Measurements from ENCODE around the gene PTGER1. TPM values are rescaled to one million over a fixed set of nuclear protein-coding genes. Genes with fewer than 3 reads are reported as not detected.
A peak's percentile ranks its signal among the peaks of the same experiment; 100 is the strongest.
"Not testable (repeated sequence)": the region's sequence is repeated elsewhere in the genome, so short reads cannot be mapped to it uniquely, and the experiment has no call there.

PTGER1 gene
- total and polyA plus RNA-seq, 2 donors (not counting 1 experiment from before 2014, with no cell fraction given), result 2.3 to 9.7 TPM

DNA sequence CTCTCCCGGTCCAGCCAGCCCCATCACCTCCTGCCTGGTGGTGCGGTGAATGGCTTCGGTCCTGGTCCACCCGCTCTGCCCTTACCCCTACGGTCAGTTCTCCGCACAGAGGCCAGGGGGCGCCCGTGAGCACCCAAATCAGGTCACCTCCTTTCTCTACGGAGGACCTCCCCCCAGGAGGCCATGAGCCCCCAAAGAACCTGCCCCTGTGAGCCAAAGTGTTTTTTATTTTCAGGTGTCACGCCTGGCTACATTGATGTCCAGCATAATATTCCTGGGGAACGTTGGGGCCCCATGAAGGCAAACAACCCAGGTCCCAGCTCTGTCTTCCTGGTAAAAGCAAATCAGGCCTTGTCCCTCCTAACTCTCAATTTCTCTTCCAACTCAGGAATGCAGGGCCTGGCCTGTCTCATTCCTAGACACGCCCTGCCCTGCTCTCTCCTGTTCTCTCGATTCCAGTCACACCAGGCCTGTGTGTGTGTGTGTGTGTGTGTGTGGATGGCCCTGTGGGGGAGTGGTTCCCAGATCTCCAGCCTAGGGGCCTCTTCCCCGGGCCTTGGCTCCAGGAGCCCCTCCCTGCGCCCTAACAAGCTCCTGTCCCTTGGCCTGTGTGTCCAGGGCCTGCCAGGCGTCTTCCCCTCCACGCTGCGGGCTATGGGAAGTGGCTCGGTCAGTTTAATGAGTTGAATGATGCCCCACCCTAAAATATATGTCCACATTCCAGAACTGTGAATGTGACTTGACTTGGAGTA is 30.5 kb upstream of the PTGER1 start:
- H3K4me2 ChIP-seq (ENCODE audit: extremely low read depth, insufficient read depth, low read length), result peak overlapping the region; percentile 54

DNA sequence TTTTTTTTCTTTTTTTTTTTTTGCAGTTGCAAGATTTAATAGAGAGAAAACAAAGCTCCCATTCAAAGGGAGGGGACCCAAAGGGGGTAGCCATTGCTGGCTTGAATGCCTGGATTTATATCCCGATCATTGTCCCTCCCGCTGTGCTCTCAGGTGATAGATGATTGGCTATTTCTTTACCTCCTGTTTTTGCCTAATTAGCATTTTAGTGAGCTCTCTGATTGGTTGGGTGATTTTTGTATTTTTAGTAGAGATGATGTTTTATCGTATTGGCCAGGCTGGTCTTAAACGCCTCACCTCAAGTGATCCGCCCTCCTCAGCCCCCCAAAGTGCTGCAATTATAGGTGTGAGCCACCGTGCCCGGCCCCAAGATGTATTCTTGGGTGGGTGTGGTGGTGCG is 29.4 kb upstream of the PTGER1 start:
- H3K27me3 ChIP-seq (ENCODE audit: control insufficient read depth, insufficient read depth, low read length); H3K4me2 ChIP-seq (ENCODE audit: extremely low read depth, insufficient read depth, low read length); H4K20me1 ChIP-seq (ENCODE audit: control insufficient read depth, extremely low read depth, insufficient read depth, low read length); H3K9ac ChIP-seq (ENCODE audit: insufficient read depth, low read length); H3K4me3 ChIP-seq (replicated peaks in 1 of 4; ENCODE audit: control extremely low read depth in 1 of 4, insufficient read depth in 1 of 4, low read depth in 3 of 4, low read length in 4 of 4); DNase-seq (ENCODE audit: low read depth in 2 of 2); H3K27ac ChIP-seq (ENCODE audit: insufficient read depth, low read length); H3K79me2 ChIP-seq (ENCODE audit: control insufficient read depth, insufficient read depth, low read length); H3K36me3 ChIP-seq (ENCODE audit: control insufficient read depth, insufficient read depth, low read length); H3K9me3 ChIP-seq (ENCODE audit: control insufficient read depth, insufficient read depth, low read depth, low read length); H2AFZ ChIP-seq (ENCODE audit: low read length): not testable (repeated sequence)
- peaks cover 21% of the 10 kb centered on the region for H3K4me1 ChIP-seq (ENCODE audit: control insufficient read depth, extremely low read depth, insufficient read depth, low read length)

More for the DNA sequence above, 30.5 kb upstream of the PTGER1 start:
- peak overlapping the region; percentile 22 for H2AFZ ChIP-seq (ENCODE audit: low read length)
- H3K9ac ChIP-seq (ENCODE audit: insufficient read depth, low read length), result peak overlapping the region; percentile 45
- no peaks in the 10 kb centered on the region for H4K20me1 ChIP-seq (ENCODE audit: control insufficient read depth, extremely low read depth, insufficient read depth, low read length)
- peaks cover 25% of the 10 kb centered on the region for H3K4me1 ChIP-seq (ENCODE audit: control insufficient read depth, extremely low read depth, insufficient read depth, low read length)
- no peaks in the 10 kb centered on the region for H3K36me3 ChIP-seq (ENCODE audit: control insufficient read depth, insufficient read depth, low read length)
- no peak overlapping the region for H3K4me3 ChIP-seq (replicated peaks in 1 of 4; ENCODE audit: control extremely low read depth in 1 of 4, insufficient read depth in 1 of 4, low read depth in 3 of 4, low read length in 4 of 4)
- no peaks in the 10 kb centered on the region for H3K27me3 ChIP-seq (ENCODE audit: control insufficient read depth, insufficient read depth, low read length)
- peak overlapping the region; percentile 90 for H3K27ac ChIP-seq (ENCODE audit: insufficient read depth, low read length)
- peak; percentile 58 to 84 for DNase-seq (ENCODE audit: low read depth in 2 of 2)
- TF ChIP-seq EZH2 (IDR thresholded peaks at IDR 0.05; ENCODE audit: low read length, missing control alignments), result no peak
- TF ChIP-seq, protein P1, sequence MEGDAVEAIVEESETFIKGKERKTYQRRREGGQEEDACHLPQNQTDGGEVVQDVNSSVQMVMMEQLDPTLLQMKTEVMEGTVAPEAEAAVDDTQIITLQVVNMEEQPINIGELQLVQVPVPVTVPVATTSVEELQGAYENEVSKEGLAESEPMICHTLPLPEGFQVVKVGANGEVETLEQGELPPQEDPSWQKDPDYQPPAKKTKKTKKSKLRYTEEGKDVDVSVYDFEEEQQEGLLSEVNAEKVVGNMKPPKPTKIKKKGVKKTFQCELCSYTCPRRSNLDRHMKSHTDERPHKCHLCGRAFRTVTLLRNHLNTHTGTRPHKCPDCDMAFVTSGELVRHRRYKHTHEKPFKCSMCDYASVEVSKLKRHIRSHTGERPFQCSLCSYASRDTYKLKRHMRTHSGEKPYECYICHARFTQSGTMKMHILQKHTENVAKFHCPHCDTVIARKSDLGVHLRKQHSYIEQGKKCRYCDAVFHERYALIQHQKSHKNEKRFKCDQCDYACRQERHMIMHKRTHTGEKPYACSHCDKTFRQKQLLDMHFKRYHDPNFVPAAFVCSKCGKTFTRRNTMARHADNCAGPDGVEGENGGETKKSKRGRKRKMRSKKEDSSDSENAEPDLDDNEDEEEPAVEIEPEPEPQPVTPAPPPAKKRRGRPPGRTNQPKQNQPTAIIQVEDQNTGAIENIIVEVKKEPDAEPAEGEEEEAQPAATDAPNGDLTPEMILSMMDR (conservative IDR thresholded peaks at IDR 0.05 in 1 of 2, IDR thresholded peaks at IDR 0.05 in 1 of 2; ENCODE audit: low read depth in 1 of 2, low read length in 2 of 2), result peak; percentile 48 to 72
- H3K9me3 ChIP-seq (ENCODE audit: control insufficient read depth, insufficient read depth, low read depth, low read length), result no peaks in the 10 kb centered on the region
- no peaks in the 10 kb centered on the region for H3K79me2 ChIP-seq (ENCODE audit: control insufficient read depth, insufficient read depth, low read length)

DNA sequence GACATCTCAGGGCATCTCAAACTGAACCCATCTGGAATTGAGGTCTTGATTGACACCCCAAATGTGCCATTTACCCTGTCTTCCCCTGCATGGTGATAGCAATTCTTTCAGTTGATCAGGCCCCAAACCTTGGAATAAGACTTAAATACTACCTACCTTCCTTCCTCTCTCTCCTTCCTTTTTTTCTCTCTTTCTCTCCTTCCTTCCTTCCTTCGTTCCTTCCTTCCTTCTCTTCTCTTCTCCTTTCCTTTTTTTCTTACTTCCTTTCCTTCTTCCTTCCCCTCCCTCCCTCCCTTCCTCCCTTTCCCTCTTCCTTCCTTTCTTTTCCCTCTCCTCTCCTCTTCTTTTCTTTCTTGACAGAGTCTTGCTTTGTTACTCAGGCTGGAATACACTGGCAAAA is 28.1 kb upstream of the PTGER1 start:
- H3K79me2 ChIP-seq (ENCODE audit: control insufficient read depth, insufficient read depth, low read length), result no peaks in the 10 kb centered on the region
- H3K9ac ChIP-seq (ENCODE audit: insufficient read depth, low read length), result no peak overlapping the region
- no peak for DNase-seq (ENCODE audit: low read depth in 2 of 2)
- H3K9me3 ChIP-seq (ENCODE audit: control insufficient read depth, insufficient read depth, low read depth, low read length), result no peaks in the 10 kb centered on the region
- no peak overlapping the region for H2AFZ ChIP-seq (ENCODE audit: low read length)
- H3K36me3 ChIP-seq (ENCODE audit: control insufficient read depth, insufficient read depth, low read length), result no peaks in the 10 kb centered on the region
- H3K27ac ChIP-seq (ENCODE audit: insufficient read depth, low read length), result no peak overlapping the region
- TF ChIP-seq, protein P1 (conservative IDR thresholded peaks at IDR 0.05 in 1 of 2, IDR thresholded peaks at IDR 0.05 in 1 of 2; ENCODE audit: low read depth in 1 of 2, low read length in 2 of 2), result no peak
- TF ChIP-seq EZH2 (IDR thresholded peaks at IDR 0.05; ENCODE audit: low read length, missing control alignments), result no peak
- H3K4me2 ChIP-seq (ENCODE audit: extremely low read depth, insufficient read depth, low read length), result no peak overlapping the region
- no peaks in the 10 kb centered on the region for H4K20me1 ChIP-seq (ENCODE audit: control insufficient read depth, extremely low read depth, insufficient read depth, low read length)
- H3K27me3 ChIP-seq (ENCODE audit: control insufficient read depth, insufficient read depth, low read length), result no peaks in the 10 kb centered on the region
- no peak overlapping the region for H3K4me3 ChIP-seq (replicated peaks in 1 of 4; ENCODE audit: control extremely low read depth in 1 of 4, insufficient read depth in 1 of 4, low read depth in 3 of 4, low read length in 4 of 4)
- H3K4me1 ChIP-seq (ENCODE audit: control insufficient read depth, extremely low read depth, insufficient read depth, low read length), result peaks cover 17% of the 10 kb centered on the region
